ENCODE results near the gene DDRGK1. TPM values are rescaled to one million over a fixed set of nuclear protein-coding genes. Genes with fewer than 3 reads are reported as not detected.
"Not testable (repeated sequence)": the region's sequence is repeated elsewhere in the genome, so short reads cannot be mapped to it uniquely, and the experiment has no call there.

Gene DDRGK1
- total RNA-seq, 1 experiment from 2014 or later, result 22.0 TPM

DNA sequence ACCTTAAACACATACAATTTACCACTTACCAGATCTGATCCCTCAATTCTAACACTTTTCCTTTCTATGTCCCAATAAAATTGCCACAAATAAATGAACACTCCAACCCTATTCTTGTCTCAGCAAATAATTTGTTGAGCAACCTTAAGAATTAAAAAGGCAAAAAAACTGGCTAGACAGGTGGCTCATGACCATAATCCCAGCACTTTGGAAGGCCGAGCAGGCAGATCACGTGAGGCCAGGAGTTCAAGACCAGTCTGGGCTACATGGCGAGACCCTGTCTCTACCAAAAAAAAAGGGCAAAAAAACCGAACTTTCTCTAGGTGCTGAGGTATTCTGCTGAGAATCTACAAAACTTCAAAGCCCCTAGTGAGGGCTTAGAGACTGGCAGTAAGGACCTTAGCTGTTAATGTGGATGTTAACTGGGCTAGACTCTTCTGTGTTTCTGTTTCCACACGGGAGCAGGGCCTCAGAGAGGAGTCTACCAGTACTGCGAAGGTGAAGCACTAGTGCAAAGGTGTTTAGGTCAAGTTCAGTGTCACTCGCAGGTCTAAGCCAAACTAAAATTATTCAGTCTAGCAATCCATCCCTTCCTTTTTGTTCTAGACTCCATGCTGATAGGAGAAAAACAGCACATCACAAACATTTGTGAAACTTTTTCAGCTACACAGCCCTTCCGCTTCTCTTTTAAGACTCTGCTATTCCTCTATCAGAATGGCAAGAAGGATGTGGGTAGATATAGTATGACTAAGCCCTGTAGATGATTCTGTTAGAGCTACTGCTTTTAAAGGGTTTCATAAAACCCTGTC, 47.5 kb downstream of the DDRGK1 start:
- Histone ChIP-seq H4K20me1 (ENCODE audit: insufficient read depth, low read depth, low read length) (peaks cover 22% of the 10 kb centered on the region), H3K4me3 (ENCODE audit: low read length) (peak overlapping the region; percentile 89; the same call in 1 of the 2 replicates), H2AFZ (ENCODE audit: low read length) (no peak overlapping the region), H3K9me2 (replicated peaks; ENCODE audit: insufficient read depth, low read length) (no peaks in the 10 kb centered on the region), H3K4me1 (ENCODE audit: low read length) (peaks cover 32% of the 10 kb centered on the region), H3K9me3 (ENCODE audit: low read length) (no peaks in the 10 kb centered on the region), H3K79me2 (ENCODE audit: low read length) (peaks cover 79% of the 10 kb centered on the region), H3K36me3 (ENCODE audit: insufficient read depth, low read length) (0 out of 2 replicates have a peak, but pooled peaks cover 9% of the 10 kb centered on the region), H3K27ac (ENCODE audit: low read length) (no peak overlapping the region), H3K9ac (ENCODE audit: low read length) (peak overlapping the region; percentile 22), H3K27me3 (ENCODE audit: low read length) (no peaks in the 10 kb centered on the region), H3K4me2 (ENCODE audit: low read depth, low read length, poor library complexity, severe bottlenecking) (peak overlapping the region; percentile 91)
- DNase-seq, result no peak

GRCh38 chr20:3152057-3152644, 52.3 kb downstream of the DDRGK1 start:
- H3K4me3 ChIP-seq (ENCODE audit: low read length), result not testable (repeated sequence)

DNA sequence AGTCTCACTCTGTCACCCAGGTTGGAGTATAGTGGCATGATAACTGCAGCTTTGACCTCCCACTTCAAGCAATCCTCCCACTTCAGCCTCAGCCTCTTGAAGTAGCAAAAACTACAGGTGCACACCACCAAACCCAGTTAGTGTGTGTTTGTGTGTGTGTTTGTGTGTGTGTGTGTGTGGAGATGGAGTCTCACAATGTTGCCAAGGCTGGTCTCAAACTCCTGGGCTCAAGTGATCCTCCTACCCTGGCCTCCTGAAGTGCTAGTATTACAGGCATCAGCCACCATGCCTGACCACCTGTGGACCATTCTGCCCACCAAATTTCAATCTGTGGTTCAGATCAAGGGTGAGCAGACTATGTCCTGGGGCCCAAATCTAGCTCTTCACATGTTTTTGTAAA, 53.6 kb downstream of the DDRGK1 start:
- Histone ChIP-seq H3K4me2 (ENCODE audit: low read depth, low read length, poor library complexity, severe bottlenecking) (no peak overlapping the region), H2AFZ (ENCODE audit: low read length) (no peak overlapping the region), H3K4me1 (ENCODE audit: low read length) (0 out of 2 replicates have a peak, but pooled peaks cover 2% of the 10 kb centered on the region), H3K9me3 (ENCODE audit: low read length) (no peaks in the 10 kb centered on the region), H3K4me3 (ENCODE audit: low read length) (no peak overlapping the region), H3K9ac (ENCODE audit: low read length) (no peak overlapping the region), H3K79me2 (ENCODE audit: low read length) (peaks cover 92% of the 10 kb centered on the region), H3K27me3 (ENCODE audit: low read length) (no peaks in the 10 kb centered on the region), H3K27ac (ENCODE audit: low read length) (no peak overlapping the region), H3K9me2 (replicated peaks; ENCODE audit: insufficient read depth, low read length) (no peaks in the 10 kb centered on the region), H4K20me1 (ENCODE audit: insufficient read depth, low read depth, low read length) (peaks cover 13% of the 10 kb centered on the region), H3K36me3 (ENCODE audit: insufficient read depth, low read length) (peaks cover 26% of the 10 kb centered on the region)
- DNase-seq, result no peak

More at GRCh38 chr20:3152057-3152644, 52.3 kb downstream of the DDRGK1 start:
- not testable (repeated sequence) for H3K27me3 ChIP-seq (ENCODE audit: low read length); H3K27ac ChIP-seq (ENCODE audit: low read length); DNase-seq; H3K9me3 ChIP-seq (ENCODE audit: low read length); H3K9ac ChIP-seq (ENCODE audit: low read length); H3K4me2 ChIP-seq (ENCODE audit: low read depth, low read length, poor library complexity, severe bottlenecking); H2AFZ ChIP-seq (ENCODE audit: low read length); H3K9me2 ChIP-seq (replicated peaks; ENCODE audit: insufficient read depth, low read length)
- H4K20me1 ChIP-seq (ENCODE audit: insufficient read depth, low read depth, low read length), result peaks cover 14% of the 10 kb centered on the region
- H3K36me3 ChIP-seq (ENCODE audit: insufficient read depth, low read length), result peaks cover 26% of the 10 kb centered on the region
- peaks cover 94% of the 10 kb centered on the region for H3K79me2 ChIP-seq (ENCODE audit: low read length)
- H3K4me1 ChIP-seq (ENCODE audit: low read length), result peaks cover 10% of the 10 kb centered on the region

DNA sequence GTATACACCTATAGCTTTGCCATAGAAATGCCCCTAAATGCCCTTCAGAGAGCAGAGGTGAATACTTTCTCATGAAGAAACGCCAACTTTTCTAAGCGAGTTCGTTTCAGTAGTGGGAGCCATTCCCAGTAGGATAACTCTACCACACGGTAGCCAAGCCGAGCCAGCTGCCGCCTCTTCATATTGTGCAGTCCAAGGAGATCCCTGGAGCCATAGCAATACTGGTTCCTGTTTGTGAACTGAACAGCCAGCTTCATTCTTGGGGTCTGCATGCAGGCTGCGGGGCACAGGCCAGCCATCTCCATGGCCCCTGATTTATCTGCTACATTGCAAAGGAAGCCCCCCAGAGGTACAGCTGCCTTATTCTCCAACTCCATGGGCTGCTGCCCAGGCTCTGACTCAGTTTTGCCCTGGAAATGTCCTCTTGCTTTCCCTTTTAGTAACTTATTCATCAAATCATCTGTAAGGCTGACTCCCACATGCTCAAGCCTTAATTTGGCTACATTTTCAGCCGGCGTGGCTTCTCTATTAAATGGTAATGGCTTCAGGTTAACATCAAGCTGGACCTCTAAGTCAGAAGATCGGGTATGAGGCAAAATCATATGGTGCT, 57.6 kb downstream of the DDRGK1 start:
- no peak overlapping the region for H2AFZ ChIP-seq (ENCODE audit: low read length)
- H3K36me3 ChIP-seq (ENCODE audit: insufficient read depth, low read length), result peaks cover 19% of the 10 kb centered on the region
- no peaks in the 10 kb centered on the region for H3K27me3 ChIP-seq (ENCODE audit: low read length)
- no peak overlapping the region for H3K4me2 ChIP-seq (ENCODE audit: low read depth, low read length, poor library complexity, severe bottlenecking)
- H3K27ac ChIP-seq (ENCODE audit: low read length), result no peak overlapping the region
- peaks cover 13% of the 10 kb centered on the region for H4K20me1 ChIP-seq (ENCODE audit: insufficient read depth, low read depth, low read length)
- H3K79me2 ChIP-seq (ENCODE audit: low read length), result peaks cover 83% of the 10 kb centered on the region
- no peaks in the 10 kb centered on the region for H3K9me3 ChIP-seq (ENCODE audit: low read length)
- no peak for DNase-seq
- H3K9ac ChIP-seq (ENCODE audit: low read length), result no peak overlapping the region
- no peaks in the 10 kb centered on the region for H3K4me1 ChIP-seq (ENCODE audit: low read length)
- H3K4me3 ChIP-seq (ENCODE audit: low read length), result no peak overlapping the region
- H3K9me2 ChIP-seq (replicated peaks; ENCODE audit: insufficient read depth, low read length), result no peaks in the 10 kb centered on the region

- no peaks in the 10 kb centered on the region for H3K4me1 ChIP-seq (ENCODE audit: low read length)
- H3K4me3 ChIP-seq (ENCODE audit: low read length), result no peak overlapping the region
- H3K27ac ChIP-seq (ENCODE audit: low read length), result no peak overlapping the region
- DNase-seq, result no peak
- H2AFZ ChIP-seq (ENCODE audit: low read length), result no peak overlapping the region
- H3K27me3 ChIP-seq (ENCODE audit: low read length), result no peaks in the 10 kb centered on the region
- no peak overlapping the region for H3K4me2 ChIP-seq (ENCODE audit: low read depth, low read length, poor library complexity, severe bottlenecking)
- no peak overlapping the region for H3K9ac ChIP-seq (ENCODE audit: low read length)
- H3K9me3 ChIP-seq (ENCODE audit: low read length), result no peaks in the 10 kb centered on the region
- no peaks in the 10 kb centered on the region for H3K9me2 ChIP-seq (replicated peaks; ENCODE audit: insufficient read depth, low read length)
- H3K36me3 ChIP-seq (ENCODE audit: insufficient read depth, low read length), result peaks cover 2% of the 10 kb centered on the region; the same call in 1 of the 2 replicates
- no peaks in the 10 kb centered on the region for H4K20me1 ChIP-seq (ENCODE audit: insufficient read depth, low read depth, low read length)
- H3K79me2 ChIP-seq (ENCODE audit: low read length), result peaks cover 54% of the 10 kb centered on the region
These were observed 62.7 kb downstream of the DDRGK1 start for GRCh38 chr20:3141757-3142156.

Other genes with a start within 250 kb of the DDRGK1 start
- 0.52 and 2.7 TPM in 2 replicates for gene GNRH2, start 161.1 kb downstream of the DDRGK1 start, total RNA-seq (2014; rRNA removed; shearing (Covaris generic); ENCODE audit: low replicate concordance)
- 66.5 and 109 TPM in 2 replicates for gene MRPS26, start 158.6 kb downstream of the DDRGK1 start, total RNA-seq (2014; rRNA removed; shearing (Covaris generic); ENCODE audit: low replicate concordance)
- not detected in 2 replicates for gene OXT, start 133.1 kb downstream of the DDRGK1 start, total RNA-seq (2014; rRNA removed; shearing (Covaris generic); ENCODE audit: low replicate concordance)
- gene AVP, start 120.0 kb downstream of the DDRGK1 start, total RNA-seq (2014; rRNA removed; shearing (Covaris generic); ENCODE audit: low replicate concordance), result not detected in 2 replicates
- gene FASTKD5, start 44.8 kb downstream of the DDRGK1 start, total RNA-seq (2014; rRNA removed; shearing (Covaris generic); ENCODE audit: low replicate concordance), result 13.1 and 17.5 TPM in 2 replicates
- 2.9 and 4.2 TPM in 2 replicates for gene UBOX5, start 44.8 kb downstream of the DDRGK1 start, total RNA-seq (2014; rRNA removed; shearing (Covaris generic); ENCODE audit: low replicate concordance)
- gene LZTS3, start 31.1 kb downstream of the DDRGK1 start, total RNA-seq (2014; rRNA removed; shearing (Covaris generic); ENCODE audit: low replicate concordance), result 3.1 and 9.1 TPM in 2 replicates
- gene ITPA, start 4.8 kb upstream of the DDRGK1 start, total RNA-seq (2014; rRNA removed; shearing (Covaris generic); ENCODE audit: low replicate concordance), result 76.9 and 94.4 TPM in 2 replicates
- gene SLC4A11, start 34.5 kb upstream of the DDRGK1 start, total RNA-seq (2014; rRNA removed; shearing (Covaris generic); ENCODE audit: low replicate concordance), result 0.36 and 0.60 TPM in 2 replicates
- not detected in 2 replicates for gene DNAAF9, start 203.0 kb upstream of the DDRGK1 start, total RNA-seq (2014; rRNA removed; shearing (Covaris generic); ENCODE audit: low replicate concordance)